K562 (cell line): ENCODE measurements around the gene NAT14. TPM values are rescaled to one million over a fixed set of nuclear protein-coding genes. Genes with fewer than 3 reads are reported as not detected.

ENCODE experiments used
- FOXA3 ChIP-seq, 2 experiments: fragments of 450-650 bp in 1 of 2; sonication (generic) in 1 of 2; formaldehyde crosslinking; IDR thresholded peaks in 1 of 2; conservative IDR thresholded peaks in 1 of 2; 2 replicates each; pipeline versions ENCODE4 v1.4.0 to v1.8.0; 2020 to 2022; ENCODE audit warnings: mild to moderate bottlenecking in 2 of 2, missing genetic modification reagents in 1 of 2
- HBP1 ChIP-seq: fragments of 450-650 bp; formaldehyde crosslinking; IDR thresholded peaks from 2 replicates; pipeline ENCODE4 v1.4.0; 2022; ENCODE audit warnings: missing genetic modification characterization
- NR2F6 ChIP-seq: fragments of 450-650 bp; formaldehyde crosslinking; IDR thresholded peaks from 2 replicates; pipeline ENCODE4 v1.4.0; 2020; ENCODE audit warnings: mild to moderate bottlenecking
- POLR2G ChIP-seq: fragments of 200-400 bp; formaldehyde crosslinking; IDR thresholded peaks from 2 replicates; pipeline ENCODE4 v1.6.1; 2017; ENCODE audit warnings: low read depth, mild to moderate bottlenecking, antibody characterized with exemption, low read length, moderate library complexity
- SNIP1 ChIP-seq: fragments of 450-650 bp; IDR thresholded peaks from 2 replicates; pipeline ENCODE4 v1.7.1; 2017; ENCODE audit warnings: low read depth, mild to moderate bottlenecking
- SP1 ChIP-seq: sonication (generic); formaldehyde crosslinking; IDR thresholded peaks from 2 replicates; pipeline ENCODE4 v1.8.1; 2022; ENCODE audit warnings: mild to moderate bottlenecking, missing genetic modification reagents
- SPI1 ChIP-seq: IDR thresholded peaks from 2 replicates; pipeline ENCODE4 v1.6.1; 2011; ENCODE audit warnings: low read depth, low read length, control low read depth, borderline replicate concordance
- ZC3H11A ChIP-seq: IDR thresholded peaks from 2 replicates; pipeline ENCODE4 v1.6.1; 2012; ENCODE audit warnings: low read depth, low read length, improper control_type of control experiment
- ZFPM2 ChIP-seq: fragments of 250-450 bp; sonication (Bioruptor Pico); IDR thresholded peaks from 2 replicates; pipeline ENCODE4 v1.5.1; 2022; ENCODE audit warnings: mild to moderate bottlenecking
- ZNF274 ChIP-seq: IDR thresholded peaks from 2 replicates; pipeline ENCODE4 v1.6.1; 2011; ENCODE audit warnings: low read depth, mild to moderate bottlenecking, low read length, moderate library complexity, borderline replicate concordance
- ZNF57 ChIP-seq: fragments of 450-650 bp; formaldehyde crosslinking; IDR thresholded peaks from 2 replicates; pipeline ENCODE4 v1.4.0; 2020; ENCODE audit warnings: mild to moderate bottlenecking, moderate library complexity
- ZNF778 ChIP-seq: fragments of 450-650 bp; formaldehyde crosslinking; IDR thresholded peaks from 2 replicates; pipeline ENCODE4 v1.4.0; 2020; ENCODE audit warnings: mild to moderate bottlenecking, moderate library complexity
- polyA plus RNA-seq, 8 experiments: library from polyadenylated mRNA; depleted of rRNA in 4 of 8; stranded (reverse) in 5 of 8; unstranded in 3 of 8; fragments of >200 nt; fragmentation: Nextera tagmentation in 2 of 8; fragmentation: Illumina TruSeq in 1 of 8; extraction: Ambion mirVana in 2 of 8; extraction: Trizol in 1 of 8; gene quantifications; 2 replicates each; pipeline versions ENCODE4 v1.2.1 to v1.2.3, GENCODE V29; 2011 to 2014; ENCODE audit warnings: inconsistent platforms in 1 of 8, missing spikeins in 1 of 8
- total RNA-seq, 7 experiments: library from RNA; depleted of rRNA in 6 of 7; stranded (reverse); fragments of >200 nt in 6 of 7; fragmentation: Illumina TruSeq in 2 of 7; extraction: Trizol in 2 of 7; gene quantifications; 2 replicates each; pipeline versions ENCODE4 v1.2.1 to v1.2.3, GENCODE V29; 2011 to 2021; ENCODE audit warnings: low replicate concordance in 1 of 7
- TF ChIP-seq, protein P1 (sequence below): sonication (generic); formaldehyde crosslinking; IDR thresholded peaks from 2 replicates; pipeline ENCODE4 v1.8.0; 2022; ENCODE audit warnings: mild to moderate bottlenecking, missing genetic modification reagents
- TF ChIP-seq, protein P2 (sequence below): sonication (generic); formaldehyde crosslinking; IDR thresholded peaks from 2 replicates; pipeline ENCODE4 v1.8.0; 2022; ENCODE audit warnings: mild to moderate bottlenecking, missing genetic modification reagents
- TF ChIP-seq, protein P3 (sequence below): fragments of 250-450 bp; sonication (Bioruptor Pico); IDR thresholded peaks from 2 replicates; pipeline ENCODE4 v1.4.0; 2020
- TF ChIP-seq, protein P4 (sequence below): fragments of 250-450 bp; sonication (Bioruptor Pico); IDR thresholded peaks from 2 replicates; pipeline ENCODE4 v1.4.0; 2020; ENCODE audit warnings: mild to moderate bottlenecking, moderate library complexity

Gene NAT14
- total and polyA plus RNA-seq, 9 of the 15 experiments (the other 6 are each of a cell fraction or from before 2014, with no cell fraction given): 2.4 to 77.0 (median 26.7) TPM

- no peak for TF ChIP-seq ZNF778 (CRISPR knock-in tag)
- TF ChIP-seq ZNF274: no peak
- TF ChIP-seq FOXA3 (CRISPR knock-in tag; conservative IDR thresholded peaks at IDR 0.05 in 1 of 2, IDR thresholded peaks at IDR 0.05 in 1 of 2): peak in 1 of 2 experiments; percentile 98; a peak in 2 of 4 replicates
- TF ChIP-seq SP1 (CRISPR knock-in tag): 0 out of 2 replicates have a peak, but pooled peaks have one; percentile 67
- no peak for TF ChIP-seq HBP1 (CRISPR knock-in tag)
- no peak for TF ChIP-seq ZNF57
- TF ChIP-seq SPI1: no peak
- TF ChIP-seq, protein P1, sequence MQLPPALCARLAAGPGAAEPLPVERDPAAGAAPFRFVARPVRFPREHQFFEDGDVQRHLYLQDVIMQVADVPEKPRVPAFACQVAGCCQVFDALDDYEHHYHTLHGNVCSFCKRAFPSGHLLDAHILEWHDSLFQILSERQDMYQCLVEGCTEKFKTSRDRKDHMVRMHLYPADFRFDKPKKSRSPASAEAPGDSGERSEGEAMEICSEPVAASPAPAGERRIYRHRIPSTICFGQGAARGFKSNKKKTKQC (CRISPR knock-in tag): peak; percentile 100
- TF ChIP-seq, protein P2, sequence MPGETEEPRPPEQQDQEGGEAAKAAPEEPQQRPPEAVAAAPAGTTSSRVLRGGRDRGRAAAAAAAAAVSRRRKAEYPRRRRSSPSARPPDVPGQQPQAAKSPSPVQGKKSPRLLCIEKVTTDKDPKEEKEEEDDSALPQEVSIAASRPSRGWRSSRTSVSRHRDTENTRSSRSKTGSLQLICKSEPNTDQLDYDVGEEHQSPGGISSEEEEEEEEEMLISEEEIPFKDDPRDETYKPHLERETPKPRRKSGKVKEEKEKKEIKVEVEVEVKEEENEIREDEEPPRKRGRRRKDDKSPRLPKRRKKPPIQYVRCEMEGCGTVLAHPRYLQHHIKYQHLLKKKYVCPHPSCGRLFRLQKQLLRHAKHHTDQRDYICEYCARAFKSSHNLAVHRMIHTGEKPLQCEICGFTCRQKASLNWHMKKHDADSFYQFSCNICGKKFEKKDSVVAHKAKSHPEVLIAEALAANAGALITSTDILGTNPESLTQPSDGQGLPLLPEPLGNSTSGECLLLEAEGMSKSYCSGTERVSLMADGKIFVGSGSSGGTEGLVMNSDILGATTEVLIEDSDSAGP: peak; percentile 76; the same call in 1 of the 2 replicates
- TF ChIP-seq ZC3H11A: no peak
- no peak for TF ChIP-seq ZFPM2 (CRISPR knock-in tag)
- no peak for TF ChIP-seq NR2F6 (CRISPR knock-in tag)
- TF ChIP-seq SNIP1: peak; percentile 87
- TF ChIP-seq POLR2G: peak; percentile 55; the same call in 1 of the 2 replicates
- TF ChIP-seq, protein P3, sequence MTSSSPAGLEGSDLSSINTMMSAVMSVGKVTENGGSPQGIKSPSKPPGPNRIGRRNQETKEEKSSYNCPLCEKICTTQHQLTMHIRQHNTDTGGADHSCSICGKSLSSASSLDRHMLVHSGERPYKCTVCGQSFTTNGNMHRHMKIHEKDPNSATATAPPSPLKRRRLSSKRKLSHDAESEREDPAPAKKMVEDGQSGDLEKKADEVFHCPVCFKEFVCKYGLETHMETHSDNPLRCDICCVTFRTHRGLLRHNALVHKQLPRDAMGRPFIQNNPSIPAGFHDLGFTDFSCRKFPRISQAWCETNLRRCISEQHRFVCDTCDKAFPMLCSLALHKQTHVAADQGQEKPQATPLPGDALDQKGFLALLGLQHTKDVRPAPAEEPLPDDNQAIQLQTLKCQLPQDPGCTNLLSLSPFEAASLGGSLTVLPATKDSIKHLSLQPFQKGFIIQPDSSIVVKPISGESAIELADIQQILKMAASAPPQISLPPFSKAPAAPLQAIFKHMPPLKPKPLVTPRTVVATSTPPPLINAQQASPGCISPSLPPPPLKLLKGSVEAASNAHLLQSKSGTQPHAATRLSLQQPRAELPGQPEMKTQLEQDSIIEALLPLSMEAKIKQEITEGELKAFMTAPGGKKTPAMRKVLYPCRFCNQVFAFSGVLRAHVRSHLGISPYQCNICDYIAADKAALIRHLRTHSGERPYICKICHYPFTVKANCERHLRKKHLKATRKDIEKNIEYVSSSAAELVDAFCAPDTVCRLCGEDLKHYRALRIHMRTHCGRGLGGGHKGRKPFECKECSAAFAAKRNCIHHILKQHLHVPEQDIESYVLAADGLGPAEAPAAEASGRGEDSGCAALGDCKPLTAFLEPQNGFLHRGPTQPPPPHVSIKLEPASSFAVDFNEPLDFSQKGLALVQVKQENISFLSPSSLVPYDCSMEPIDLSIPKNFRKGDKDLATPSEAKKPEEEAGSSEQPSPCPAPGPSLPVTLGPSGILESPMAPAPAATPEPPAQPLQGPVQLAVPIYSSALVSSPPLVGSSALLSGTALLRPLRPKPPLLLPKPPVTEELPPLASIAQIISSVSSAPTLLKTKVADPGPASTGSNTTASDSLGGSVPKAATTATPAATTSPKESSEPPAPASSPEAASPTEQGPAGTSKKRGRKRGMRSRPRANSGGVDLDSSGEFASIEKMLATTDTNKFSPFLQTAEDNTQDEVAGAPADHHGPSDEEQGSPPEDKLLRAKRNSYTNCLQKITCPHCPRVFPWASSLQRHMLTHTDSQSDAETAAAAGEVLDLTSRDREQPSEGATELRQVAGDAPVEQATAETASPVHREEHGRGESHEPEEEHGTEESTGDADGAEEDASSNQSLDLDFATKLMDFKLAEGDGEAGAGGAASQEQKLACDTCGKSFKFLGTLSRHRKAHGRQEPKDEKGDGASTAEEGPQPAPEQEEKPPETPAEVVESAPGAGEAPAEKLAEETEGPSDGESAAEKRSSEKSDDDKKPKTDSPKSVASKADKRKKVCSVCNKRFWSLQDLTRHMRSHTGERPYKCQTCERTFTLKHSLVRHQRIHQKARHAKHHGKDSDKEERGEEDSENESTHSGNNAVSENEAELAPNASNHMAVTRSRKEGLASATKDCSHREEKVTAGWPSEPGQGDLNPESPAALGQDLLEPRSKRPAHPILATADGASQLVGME (CRISPR knock-in tag): 0 out of 2 replicates have a peak, but pooled peaks have one; percentile 22
- TF ChIP-seq, protein P4, sequence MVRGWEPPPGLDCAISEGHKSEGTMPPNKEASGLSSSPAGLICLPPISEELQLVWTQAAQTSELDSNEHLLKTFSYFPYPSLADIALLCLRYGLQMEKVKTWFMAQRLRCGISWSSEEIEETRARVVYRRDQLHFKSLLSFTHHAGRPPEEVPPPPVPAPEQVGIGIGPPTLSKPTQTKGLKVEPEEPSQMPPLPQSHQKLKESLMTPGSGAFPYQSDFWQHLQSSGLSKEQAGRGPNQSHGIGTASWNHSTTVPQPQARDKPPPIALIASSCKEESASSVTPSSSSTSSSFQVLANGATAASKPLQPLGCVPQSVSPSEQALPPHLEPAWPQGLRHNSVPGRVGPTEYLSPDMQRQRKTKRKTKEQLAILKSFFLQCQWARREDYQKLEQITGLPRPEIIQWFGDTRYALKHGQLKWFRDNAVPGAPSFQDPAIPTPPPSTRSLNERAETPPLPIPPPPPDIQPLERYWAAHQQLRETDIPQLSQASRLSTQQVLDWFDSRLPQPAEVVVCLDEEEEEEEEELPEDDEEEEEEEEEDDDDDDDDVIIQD (CRISPR knock-in tag): no peak
These were observed 18.7 kb downstream of the NAT14 start (continued) for GRCh38 chr19:55503502-55504251.
